GM19043 (cell line): ENCODE data around the gene GPRIN3.
"Not testable (repeated sequence)": the region's sequence is repeated elsewhere in the genome, so short reads cannot be mapped to it uniquely, and the experiment has no call there.

Source experiments
- ATAC-seq: cut with Tn5 transposase; IDR thresholded peaks from one replicate; pipeline ENCODE4 v1.9.1; 2021; ENCODE audit warnings: low read depth; ENCODE audit not compliant: unreplicated experiment

The GPRIN3 gene

GRCh38 chr4:89222170-89222569 lies 85.4 kb downstream of the GPRIN3 start:
- ATAC-seq: no peak

GRCh38 chr4:89221167-89221867 lies 86.3 kb downstream of the GPRIN3 start:
- ATAC-seq: no peak

GRCh38 chr4:89218587-89218986 lies 89.0 kb downstream of the GPRIN3 start:
- ATAC-seq: no peak

- no peak for ATAC-seq
Measured at GRCh38 chr4:89217604-89218003, 90.0 kb downstream of the GPRIN3 start.

- no peak for ATAC-seq
Measured at GRCh38 chr4:89216866-89217265, 90.7 kb downstream of the GPRIN3 start.

- ATAC-seq: no peak
Measured at GRCh38 chr4:89216422-89216821, 91.2 kb downstream of the GPRIN3 start.

- ATAC-seq: no peak
Measured at GRCh38 chr4:89215736-89216135, 91.9 kb downstream of the GPRIN3 start.

- no peak for ATAC-seq
Measured at GRCh38 chr4:89214308-89214707, 93.3 kb downstream of the GPRIN3 start.

GRCh38 chr4:89213382-89213701 lies 94.3 kb downstream of the GPRIN3 start:
- no peak for ATAC-seq

GRCh38 chr4:89212666-89213381 lies 94.8 kb downstream of the GPRIN3 start:
- no peak for ATAC-seq

GRCh38 chr4:89204624-89205023 lies 103.0 kb downstream of the GPRIN3 start:
- ATAC-seq: no peak

GRCh38 chr4:89203902-89204301 lies 103.7 kb downstream of the GPRIN3 start:
- ATAC-seq: no peak

GRCh38 chr4:89199394-89199793 lies 108.2 kb downstream of the GPRIN3 start:
- ATAC-seq: not testable (repeated sequence)

- no peak for ATAC-seq
Measured at GRCh38 chr4:89197920-89198319, 109.7 kb downstream of the GPRIN3 start.

- no peak for ATAC-seq
Measured at GRCh38 chr4:89196745-89197144, 110.9 kb downstream of the GPRIN3 start.

GRCh38 chr4:89196056-89196674 lies 111.4 kb downstream of the GPRIN3 start:
- ATAC-seq: no peak

GRCh38 chr4:89193843-89194242 lies 113.8 kb downstream of the GPRIN3 start:
- ATAC-seq: no peak
